GM21576 (cell line): ENCODE measurements around the gene ZNF629.
"Not testable (repeated sequence)": the region's sequence is repeated elsewhere in the genome, so short reads cannot be mapped to it uniquely, and the experiment has no call there.

ENCODE experiments used
- ATAC-seq: cut with Tn5 transposase; IDR thresholded peaks from one replicate; pipeline ENCODE4 v1.9.1; 2021; ENCODE audit warnings: mild to moderate bottlenecking, moderate library complexity; ENCODE audit not compliant: unreplicated experiment

Gene ZNF629

GRCh38 chr16:30786936-30787612 is at the start of gene ZNF629:
Gene ZNF629, minus strand, starts transcription at chr16:30787205. Its CDS starts 2,723 bp downstream, at chr16:30784482.
- ATAC-seq, result no peak

- ATAC-seq, result no peak
Observed at GRCh38 chr16:30834130-30834740, 47.2 kb upstream of the ZNF629 start.

- no peak for ATAC-seq
Observed at GRCh38 chr16:30830072-30830417, 43.0 kb upstream of the ZNF629 start.

GRCh38 chr16:30829130-30830071 is 42.4 kb upstream of the ZNF629 start:
- ATAC-seq, result no peak

- no peak for ATAC-seq
Observed at GRCh38 chr16:30821891-30822290, 34.9 kb upstream of the ZNF629 start.

- not testable (repeated sequence) for ATAC-seq
Observed at GRCh38 chr16:30821441-30821840, 34.4 kb upstream of the ZNF629 start.

- ATAC-seq, result no peak
Observed at GRCh38 chr16:30820952-30821421, 34.0 kb upstream of the ZNF629 start.

- no peak for ATAC-seq
Observed at GRCh38 chr16:30816769-30817168, 29.8 kb upstream of the ZNF629 start.

GRCh38 chr16:30813821-30814189 is 26.8 kb upstream of the ZNF629 start:
- peak; percentile 14 for ATAC-seq

- ATAC-seq, result not testable (repeated sequence)
Observed at GRCh38 chr16:30809675-30810074, 22.7 kb upstream of the ZNF629 start.

- not testable (repeated sequence) for ATAC-seq
Observed at GRCh38 chr16:30808890-30809426, 22.0 kb upstream of the ZNF629 start.

- no peak for ATAC-seq
Observed at GRCh38 chr16:30808146-30808545, 21.1 kb upstream of the ZNF629 start.

GRCh38 chr16:30805370-30806169 is 18.6 kb upstream of the ZNF629 start:
- ATAC-seq, result peak; percentile 58

- no peak for ATAC-seq
Observed at GRCh38 chr16:30805056-30805369, 18.0 kb upstream of the ZNF629 start.

- no peak for ATAC-seq
Observed at GRCh38 chr16:30802936-30803335, 15.9 kb upstream of the ZNF629 start.

GRCh38 chr16:30797670-30798309 is 10.8 kb upstream of the ZNF629 start:
- no peak for ATAC-seq

GRCh38 chr16:30794634-30795033 is 7.6 kb upstream of the ZNF629 start:
- ATAC-seq, result no peak

- no peak for ATAC-seq
Observed at GRCh38 chr16:30793508-30794069, 6.6 kb upstream of the ZNF629 start.

- no peak for ATAC-seq
Observed at GRCh38 chr16:30787613-30788378, 791 bp upstream of the ZNF629 start.
